Activated T-helper 1 cell treated with anti-CD3 and anti-CD28 coated beads, Interleukin-12 subunit alpha, Interleukin-12 subunit beta, Interleukin-2, Interleukin-4 antibody, amounts not matched to agents 30 ng/mL and 10 ng/mL and 1 ng/mL, durations not matched to agents 14 hours and 24 hours and 36 hours (primary cell): ENCODE measurements around the gene ARSI. TPM values are rescaled to one million over a fixed set of nuclear protein-coding genes. Genes with fewer than 3 reads are reported as not detected.

ENCODE experiments used
- DNase-seq: peaks from one replicate; pipeline ENCODE4 v3.0.0; 2021; ENCODE audit warnings: low spot score
- H3K27ac Mint-ChIP-seq: one replicate; pipeline ENCODE4 v1.8.0; 2021; ENCODE audit warnings: mild to moderate bottlenecking, mixed read lengths
- H3K27me3 Mint-ChIP-seq: one replicate; pipeline ENCODE4 v1.8.0; 2022; ENCODE audit warnings: mild to moderate bottlenecking, moderate library complexity, mixed read lengths; ENCODE audit not compliant: insufficient read depth
- H3K36me3 Mint-ChIP-seq: one replicate; pipeline ENCODE4 v1.8.0; 2021; ENCODE audit warnings: low read depth, mixed read lengths
- H3K4me1 Mint-ChIP-seq: one replicate; pipeline ENCODE4 v1.8.0; 2021; ENCODE audit warnings: low read depth, mixed read lengths
- H3K4me3 Mint-ChIP-seq: one replicate; pipeline ENCODE4 v1.8.0; 2021; ENCODE audit warnings: mild to moderate bottlenecking, moderate library complexity, mixed read lengths
- H3K9me3 Mint-ChIP-seq: one replicate; pipeline ENCODE4 v1.8.0; 2021; ENCODE audit warnings: mixed read lengths
- intact Hi-C: fragments of 100-400 bp; cut with micrococcal nuclease; formaldehyde crosslinking; loops from one replicate; pipeline ENCODE4 v1.15.1; 2024
- total RNA-seq: library from RNA; stranded (reverse); gene quantifications from 2 replicates; pipeline ENCODE4 v1.2.3, GENCODE V29; 2022

The ARSI gene
- total RNA-seq, 1 donor from 2014 or later: not detected

- Mint-ChIP-seq H3K27me3 (peaks cover 8% of the 10 kb centered on the region), H3K9me3 (no peaks in the 10 kb centered on the region), H3K27ac (no peak overlapping the region), H3K36me3 (no peaks in the 10 kb centered on the region), H3K4me3 (no peak overlapping the region), H3K4me1 (peaks cover 7% of the 10 kb centered on the region)
- no peak for DNase-seq
- intact Hi-C loops: no loop called here
Observed at GRCh38 chr5:150322202-150322601, 19.5 kb upstream of the ARSI start.

GRCh38 chr5:150321784-150322183 lies 19.1 kb upstream of the ARSI start:
- no peak overlapping the region for H3K4me3 Mint-ChIP-seq
- peaks cover 8% of the 10 kb centered on the region for H3K27me3 Mint-ChIP-seq
- intact Hi-C loops: no loop called here
- no peaks in the 10 kb centered on the region for H3K9me3 Mint-ChIP-seq
- H3K4me1 Mint-ChIP-seq: peaks cover 7% of the 10 kb centered on the region
- H3K36me3 Mint-ChIP-seq: no peaks in the 10 kb centered on the region
- DNase-seq: no peak
- no peak overlapping the region for H3K27ac Mint-ChIP-seq

GRCh38 chr5:150321211-150321610 lies 18.5 kb upstream of the ARSI start:
- Mint-ChIP-seq H3K36me3 (no peaks in the 10 kb centered on the region), H3K27me3 (peaks cover 8% of the 10 kb centered on the region), H3K4me3 (no peak overlapping the region), H3K27ac (no peak overlapping the region), H3K4me1 (peaks cover 7% of the 10 kb centered on the region), H3K9me3 (no peaks in the 10 kb centered on the region)
- intact Hi-C loops: no loop called here
- no peak for DNase-seq

DNA sequence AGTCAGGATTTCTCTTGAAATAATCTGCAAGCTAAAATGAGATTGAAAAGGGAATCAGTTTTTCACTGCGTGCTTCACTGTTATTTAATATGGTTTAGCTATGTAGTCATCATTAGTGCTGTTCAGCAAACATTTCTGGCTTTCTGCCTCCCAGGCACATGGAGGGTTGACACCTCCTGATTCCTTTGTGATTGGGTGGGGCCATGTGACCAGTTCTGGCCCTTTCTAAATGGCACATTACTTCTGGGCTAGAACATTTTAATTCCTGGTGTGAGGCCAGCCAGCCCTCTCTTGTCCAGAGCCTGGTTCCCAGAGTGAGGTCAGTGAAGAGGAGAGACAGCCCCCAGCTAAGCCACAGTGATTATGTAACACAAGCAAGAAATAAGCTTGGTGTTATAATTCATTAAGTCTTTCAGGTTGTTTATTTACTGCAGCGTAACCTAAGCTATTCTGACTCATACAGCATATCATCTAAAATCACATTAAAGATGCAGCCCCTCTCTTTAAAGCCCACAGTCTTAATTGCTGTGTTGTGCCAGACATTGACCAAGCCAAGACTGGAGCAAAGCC lies 17.4 kb upstream of the ARSI start:
- Mint-ChIP-seq H3K27ac (no peak overlapping the region), H3K4me1 (peaks cover 7% of the 10 kb centered on the region), H3K4me3 (no peak overlapping the region), H3K9me3 (no peaks in the 10 kb centered on the region), H3K36me3 (no peaks in the 10 kb centered on the region), H3K27me3 (peaks cover 11% of the 10 kb centered on the region)
- DNase-seq: no peak
- intact Hi-C loops: no loop called here

GRCh38 chr5:150319484-150319790 lies 16.7 kb upstream of the ARSI start:
- peaks cover 11% of the 10 kb centered on the region for H3K27me3 Mint-ChIP-seq
- H3K4me1 Mint-ChIP-seq: peaks cover 7% of the 10 kb centered on the region
- no peaks in the 10 kb centered on the region for H3K9me3 Mint-ChIP-seq
- DNase-seq: no peak
- no peaks in the 10 kb centered on the region for H3K36me3 Mint-ChIP-seq
- no peak overlapping the region for H3K27ac Mint-ChIP-seq
- H3K4me3 Mint-ChIP-seq: no peak overlapping the region
- intact Hi-C loops: no loop called here

DNA sequence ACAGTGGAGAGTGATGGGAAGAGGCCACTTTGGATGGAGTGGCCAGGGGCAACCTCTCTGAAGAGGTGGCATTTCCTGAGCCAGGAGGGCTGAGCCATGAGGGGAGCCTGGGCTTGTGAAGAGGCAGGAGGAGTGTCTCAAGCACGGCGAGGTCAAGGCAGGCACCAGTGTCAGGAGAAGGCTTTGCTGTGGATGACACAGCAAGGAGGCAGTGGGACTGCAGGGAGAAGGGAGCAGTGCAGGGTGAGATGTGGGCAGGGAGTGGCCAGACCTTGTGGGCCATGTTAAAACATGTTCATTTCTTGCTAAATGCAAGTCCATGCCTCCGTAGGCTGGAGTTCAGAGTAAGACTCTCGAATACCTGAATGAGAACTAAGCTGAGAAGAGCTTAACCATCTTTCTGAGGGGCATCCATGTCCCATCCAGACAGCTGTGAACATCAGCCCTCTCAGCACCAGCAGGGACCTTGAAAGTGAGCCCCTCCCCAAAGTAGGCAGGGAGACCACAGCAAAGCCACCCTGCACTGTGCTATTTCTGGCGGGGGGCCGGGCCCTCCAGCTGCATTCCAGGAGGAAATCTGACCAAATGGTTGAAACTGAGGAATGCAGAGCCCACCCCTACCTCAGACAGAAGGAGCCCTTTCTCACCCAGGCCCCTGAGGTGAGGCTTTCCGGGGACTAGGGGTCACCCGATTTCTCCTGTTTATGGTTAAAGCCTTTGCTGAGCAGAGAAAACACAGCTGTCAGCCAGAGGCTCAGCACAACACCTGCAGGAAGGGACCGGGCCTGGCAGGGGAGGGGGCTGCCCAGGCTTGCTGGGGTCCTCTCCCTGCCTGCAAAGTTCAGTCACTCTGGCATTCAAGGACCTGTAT lies 16.1 kb upstream of the ARSI start:
- no peak for DNase-seq
- Mint-ChIP-seq H3K9me3 (no peaks in the 10 kb centered on the region), H3K36me3 (no peaks in the 10 kb centered on the region), H3K4me1 (peaks cover 7% of the 10 kb centered on the region), H3K27ac (no peak overlapping the region), H3K4me3 (no peak overlapping the region), H3K27me3 (peaks cover 11% of the 10 kb centered on the region)
- intact Hi-C loops: no loop called here

- Mint-ChIP-seq H3K36me3 (no peaks in the 10 kb centered on the region), H3K27me3 (peaks cover 14% of the 10 kb centered on the region), H3K27ac (no peak overlapping the region), H3K4me3 (no peak overlapping the region), H3K4me1 (peaks cover 7% of the 10 kb centered on the region), H3K9me3 (no peaks in the 10 kb centered on the region)
- no peak for DNase-seq
- intact Hi-C loops: no loop called here
Observed at GRCh38 chr5:150317048-150318003, 14.6 kb upstream of the ARSI start.

DNA sequence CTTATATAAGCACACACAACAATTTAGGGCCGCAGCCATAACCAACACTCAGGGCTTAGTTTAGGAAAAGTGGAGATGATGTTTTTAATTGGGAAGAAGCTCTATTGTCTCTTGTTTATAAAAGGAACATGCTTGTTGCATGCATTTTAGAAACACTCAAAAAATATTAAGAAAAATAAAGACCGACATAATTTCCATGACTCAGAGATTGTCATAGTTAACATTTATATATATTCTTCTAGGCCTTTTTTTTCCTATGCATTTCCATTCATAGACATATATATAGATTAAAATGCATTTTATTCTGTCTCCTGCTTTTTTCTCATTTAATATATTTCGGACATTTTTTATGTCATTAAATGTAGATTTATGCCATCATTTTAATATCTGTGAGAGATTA lies 13.6 kb upstream of the ARSI start:
- Mint-ChIP-seq H3K27me3 (peaks cover 12% of the 10 kb centered on the region), H3K4me3 (no peak overlapping the region), H3K36me3 (no peaks in the 10 kb centered on the region), H3K9me3 (no peaks in the 10 kb centered on the region), H3K4me1 (no peaks in the 10 kb centered on the region), H3K27ac (no peak overlapping the region)
- intact Hi-C loops: no loop called here
- DNase-seq: no peak

DNA sequence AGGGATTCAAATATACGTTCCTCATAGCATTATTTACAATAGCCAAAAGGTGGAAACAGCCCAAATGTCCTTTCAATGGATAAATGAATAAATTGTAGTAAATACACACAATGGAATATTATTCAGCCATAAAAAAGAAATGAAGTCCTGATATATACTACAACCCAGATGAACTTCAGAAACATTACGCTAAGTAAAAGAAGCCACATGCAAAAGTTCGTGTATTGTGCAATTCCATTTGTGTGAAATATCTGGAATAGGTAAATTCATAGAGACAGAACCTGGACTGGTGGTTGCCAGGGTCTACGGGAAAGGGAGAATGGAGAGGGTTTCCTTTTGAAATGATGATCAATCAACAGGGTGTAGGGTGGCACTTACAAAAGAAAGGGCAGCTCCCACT lies 12.5 kb upstream of the ARSI start:
- Mint-ChIP-seq H3K27ac (no peak overlapping the region), H3K4me1 (no peaks in the 10 kb centered on the region), H3K4me3 (no peak overlapping the region), H3K27me3 (peaks cover 18% of the 10 kb centered on the region), H3K9me3 (no peaks in the 10 kb centered on the region), H3K36me3 (no peaks in the 10 kb centered on the region)
- intact Hi-C loops: no loop called here
- no peak for DNase-seq

GRCh38 chr5:150313921-150314716 lies 11.4 kb upstream of the ARSI start:
- Mint-ChIP-seq H3K36me3 (no peaks in the 10 kb centered on the region), H3K9me3 (no peaks in the 10 kb centered on the region)
- intact Hi-C loops: no loop called here

DNA sequence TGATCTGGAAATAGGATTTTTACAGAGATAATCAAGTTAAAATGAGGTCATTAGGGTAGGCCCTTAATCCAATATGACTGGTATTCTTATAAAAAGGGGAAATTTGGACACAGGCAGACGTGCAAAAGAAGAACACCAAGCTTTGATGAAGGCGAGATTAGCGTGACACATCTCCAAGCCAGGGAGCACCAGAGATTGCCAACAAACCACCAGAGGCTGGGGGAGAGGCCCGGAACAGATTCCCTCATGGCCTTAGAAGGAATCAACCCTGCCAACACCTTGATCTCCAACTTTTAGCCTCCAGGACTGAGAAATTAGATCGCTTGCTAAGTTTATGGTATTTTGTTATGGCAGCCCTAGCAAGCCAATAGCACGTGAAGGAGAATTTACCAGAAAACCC lies 10.8 kb upstream of the ARSI start:
- intact Hi-C loops: no loop called here
- H3K27me3 Mint-ChIP-seq: peaks cover 19% of the 10 kb centered on the region

More at GRCh38 chr5:150313921-150314716, 11.4 kb upstream of the ARSI start:
- no peak overlapping the region for H3K4me3 Mint-ChIP-seq
- H3K27ac Mint-ChIP-seq: no peak overlapping the region
- H3K4me1 Mint-ChIP-seq: no peaks in the 10 kb centered on the region
- DNase-seq: no peak
- H3K27me3 Mint-ChIP-seq: peaks cover 20% of the 10 kb centered on the region

GRCh38 chr5:150312518-150312917 lies 9.8 kb upstream of the ARSI start:
- H3K4me1 Mint-ChIP-seq: no peaks in the 10 kb centered on the region
- intact Hi-C loops: no loop called here
- no peak overlapping the region for H3K27ac Mint-ChIP-seq
- H3K4me3 Mint-ChIP-seq: no peak overlapping the region
- H3K36me3 Mint-ChIP-seq: no peaks in the 10 kb centered on the region
- no peaks in the 10 kb centered on the region for H3K9me3 Mint-ChIP-seq
- no peak for DNase-seq
- peaks cover 16% of the 10 kb centered on the region for H3K27me3 Mint-ChIP-seq

More for the DNA sequence above, 10.8 kb upstream of the ARSI start:
- Mint-ChIP-seq H3K9me3 (no peaks in the 10 kb centered on the region), H3K4me1 (no peaks in the 10 kb centered on the region), H3K36me3 (no peaks in the 10 kb centered on the region), H3K27ac (no peak overlapping the region), H3K4me3 (no peak overlapping the region)
- no peak for DNase-seq
